ENCODE data around the gene ZDHHC11B. TPM values are rescaled to one million over a fixed set of nuclear protein-coding genes. Genes with fewer than 3 reads are reported as not detected.
A peak's percentile ranks its signal among the peaks of the same experiment; 100 is the strongest.

ZDHHC11B gene
- total RNA-seq, 4 donors from 2014 or later, result 1.1 to 18.9 (median 2.4) TPM; not detected in 1

DNA sequence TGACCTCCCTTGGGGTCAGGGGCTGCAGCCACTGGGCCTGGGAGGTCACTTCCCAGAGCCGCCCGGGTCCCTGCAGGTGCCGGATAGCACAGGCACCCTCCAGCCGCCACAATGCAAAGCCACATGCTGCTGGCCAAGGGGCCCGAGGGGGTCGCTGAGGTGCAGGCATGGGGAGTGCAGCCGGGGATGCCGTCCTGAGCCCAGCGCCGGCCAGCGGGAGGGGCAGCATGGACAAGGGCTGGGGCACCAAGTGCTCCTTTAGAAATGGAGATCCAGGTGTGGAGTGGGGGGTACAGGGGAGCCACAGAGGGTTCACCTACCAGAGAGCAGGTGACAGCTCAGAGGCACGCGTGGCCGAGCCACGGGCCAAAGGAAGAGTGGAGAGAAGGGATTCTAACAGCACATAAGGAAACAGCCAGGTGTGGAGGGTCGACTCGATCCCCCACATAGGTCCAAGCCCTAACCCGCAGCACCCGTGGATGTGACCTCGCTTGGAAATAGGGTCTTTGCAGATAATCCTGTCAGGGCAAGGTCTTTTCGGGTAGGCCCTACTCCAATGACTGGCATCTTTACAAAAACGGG lies 24.7 kb downstream of the ZDHHC11B start:
- in situ Hi-C loops (cut with MboI; ENCODE audit: low pct_ligation_motif_present in 1 of 4, low pct_unique_long_range_greater_than_20kb in 1 of 4, low sequenced_read_pairs in 3 of 4), result no loop called here
- DNase-seq, result no peak
- Histone ChIP-seq H3K4me1 (peaks cover 28 to 38% (median 33%) of the 10 kb centered on the region in 4 donors), H3K27ac (peak overlapping the region; percentile 42 to 82 (median 62)), H3K9me3 (no peaks in the 10 kb centered on the region), H3K4me3 (no peak overlapping the region), H3K27me3 (no peaks in the 10 kb centered on the region), H3K36me3 (no peaks in the 10 kb centered on the region)
- 88 to 96% methylated on average over 11 to 22 of the region's 22 CpGs for WGBS, 2 donors (ENCODE audit: low coverage in 1 of 2)
- intact Hi-C loops (cut with DNase I; ENCODE audit: low total_unique reads), result no loop called here
- no peak for TF ChIP-seq POLR2A (IDR thresholded peaks at IDR 0.05)
- no peak for TF ChIP-seq POLR2AphosphoS5 (IDR thresholded peaks at IDR 0.05)
- TF ChIP-seq EP300 (IDR thresholded peaks at IDR 0.05; ENCODE audit: low read depth), result no peak

DNA sequence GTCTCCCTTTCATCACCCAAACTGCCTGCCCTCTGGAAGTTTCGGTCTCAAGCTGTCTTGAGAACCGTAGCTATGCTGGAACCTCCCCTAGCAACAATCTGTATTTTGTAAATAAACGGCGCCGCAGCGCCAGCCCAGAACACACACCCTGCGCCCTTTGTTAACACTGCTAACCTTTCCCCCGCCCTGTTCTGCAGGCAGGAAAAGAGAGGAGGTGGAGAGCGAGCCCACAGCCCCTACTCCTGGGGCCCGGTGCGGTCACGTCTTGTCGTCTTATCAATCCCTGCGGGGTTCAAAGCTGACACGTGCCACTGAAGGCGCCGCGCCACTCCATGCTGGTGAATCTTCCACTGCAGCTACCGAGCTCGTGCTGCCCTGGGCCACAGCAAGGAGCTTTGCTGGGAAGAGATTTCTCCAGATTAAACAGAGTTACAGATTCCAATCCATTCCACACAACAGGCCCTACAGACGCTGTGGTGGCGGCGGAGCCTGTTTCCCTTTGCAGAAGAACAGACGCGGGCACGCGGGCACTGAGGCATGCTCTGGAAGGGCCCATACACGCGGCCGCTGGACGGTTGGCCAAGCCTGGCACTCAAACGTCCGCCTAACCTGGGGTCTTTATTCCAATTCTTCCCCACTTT lies 25.3 kb downstream of the ZDHHC11B start:
- TF ChIP-seq, protein P1, sequence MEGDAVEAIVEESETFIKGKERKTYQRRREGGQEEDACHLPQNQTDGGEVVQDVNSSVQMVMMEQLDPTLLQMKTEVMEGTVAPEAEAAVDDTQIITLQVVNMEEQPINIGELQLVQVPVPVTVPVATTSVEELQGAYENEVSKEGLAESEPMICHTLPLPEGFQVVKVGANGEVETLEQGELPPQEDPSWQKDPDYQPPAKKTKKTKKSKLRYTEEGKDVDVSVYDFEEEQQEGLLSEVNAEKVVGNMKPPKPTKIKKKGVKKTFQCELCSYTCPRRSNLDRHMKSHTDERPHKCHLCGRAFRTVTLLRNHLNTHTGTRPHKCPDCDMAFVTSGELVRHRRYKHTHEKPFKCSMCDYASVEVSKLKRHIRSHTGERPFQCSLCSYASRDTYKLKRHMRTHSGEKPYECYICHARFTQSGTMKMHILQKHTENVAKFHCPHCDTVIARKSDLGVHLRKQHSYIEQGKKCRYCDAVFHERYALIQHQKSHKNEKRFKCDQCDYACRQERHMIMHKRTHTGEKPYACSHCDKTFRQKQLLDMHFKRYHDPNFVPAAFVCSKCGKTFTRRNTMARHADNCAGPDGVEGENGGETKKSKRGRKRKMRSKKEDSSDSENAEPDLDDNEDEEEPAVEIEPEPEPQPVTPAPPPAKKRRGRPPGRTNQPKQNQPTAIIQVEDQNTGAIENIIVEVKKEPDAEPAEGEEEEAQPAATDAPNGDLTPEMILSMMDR (IDR thresholded peaks at IDR 0.05), result no peak
- TF ChIP-seq POLR2AphosphoS5 (IDR thresholded peaks at IDR 0.05), result peak; percentile 52 to 72 (median 65)
- TF ChIP-seq POLR2A (IDR thresholded peaks at IDR 0.05), result no peak
- TF ChIP-seq EP300 (IDR thresholded peaks at IDR 0.05; ENCODE audit: low read depth), result peak; percentile 86
- in situ Hi-C loops (cut with MboI; ENCODE audit: low pct_ligation_motif_present in 1 of 4, low pct_unique_long_range_greater_than_20kb in 1 of 4, low sequenced_read_pairs in 3 of 4), result no loop called here
- intact Hi-C loops (cut with DNase I; ENCODE audit: low total_unique reads), result no loop called here
- H3K27ac ChIP-seq, result peak overlapping the region; percentile 42 to 82 (median 64)
- H3K9me3 ChIP-seq, result no peaks in the 10 kb centered on the region
- WGBS, 2 donors (ENCODE audit: low coverage in 1 of 2), result 24 to 46% methylated on average over 17 to 33 of the region's 33 CpGs
- H3K4me3 ChIP-seq, result peak overlapping the region in 1 of 4 donors; percentile 21
- peaks cover 28 to 38% (median 33%) of the 10 kb centered on the region in 4 donors for H3K4me1 ChIP-seq
- H3K27me3 ChIP-seq, result no peaks in the 10 kb centered on the region
- no peaks in the 10 kb centered on the region for H3K36me3 ChIP-seq
- DNase-seq, result peak; percentile 84

DNA sequence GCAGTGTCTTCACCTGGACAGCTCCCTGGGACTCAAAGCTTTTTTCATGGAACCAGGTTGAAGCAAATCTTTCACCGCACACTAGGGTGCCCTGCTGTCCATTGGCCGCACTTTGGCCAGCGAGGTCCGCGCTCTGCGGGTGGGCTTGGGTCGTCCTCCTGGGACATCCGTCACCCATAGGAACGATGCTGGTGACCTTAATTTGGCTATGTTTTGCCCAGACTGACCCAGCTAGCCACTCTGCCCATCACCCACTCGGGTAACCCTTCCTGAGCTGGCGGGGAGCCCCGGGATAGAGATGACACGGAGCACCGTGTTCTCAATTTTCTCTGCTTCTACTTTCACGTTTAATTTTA lies 25.9 kb downstream of the ZDHHC11B start:
- H3K36me3 ChIP-seq, result no peaks in the 10 kb centered on the region
- in situ Hi-C loops (cut with MboI; ENCODE audit: low pct_ligation_motif_present in 1 of 4, low pct_unique_long_range_greater_than_20kb in 1 of 4, low sequenced_read_pairs in 3 of 4), result no loop called here
- no peak for DNase-seq
- peak overlapping the region; percentile 42 to 82 (median 64) for H3K27ac ChIP-seq
- H3K4me3 ChIP-seq, result no peak overlapping the region
- TF ChIP-seq EP300 (IDR thresholded peaks at IDR 0.05; ENCODE audit: low read depth) (no peak), POLR2AphosphoS5 (IDR thresholded peaks at IDR 0.05) (no peak)
- TF ChIP-seq, protein P1 (IDR thresholded peaks at IDR 0.05), result no peak
- H3K4me1 ChIP-seq, result peaks cover 28 to 38% (median 33%) of the 10 kb centered on the region in 4 donors
- 19 to 62% methylated on average over 4 to 15 of the region's 15 CpGs for WGBS, 2 donors (ENCODE audit: low coverage in 1 of 2)
- H3K27me3 ChIP-seq, result no peaks in the 10 kb centered on the region
- intact Hi-C loops (cut with DNase I; ENCODE audit: low total_unique reads), result no loop called here
- no peaks in the 10 kb centered on the region for H3K9me3 ChIP-seq

DNA sequence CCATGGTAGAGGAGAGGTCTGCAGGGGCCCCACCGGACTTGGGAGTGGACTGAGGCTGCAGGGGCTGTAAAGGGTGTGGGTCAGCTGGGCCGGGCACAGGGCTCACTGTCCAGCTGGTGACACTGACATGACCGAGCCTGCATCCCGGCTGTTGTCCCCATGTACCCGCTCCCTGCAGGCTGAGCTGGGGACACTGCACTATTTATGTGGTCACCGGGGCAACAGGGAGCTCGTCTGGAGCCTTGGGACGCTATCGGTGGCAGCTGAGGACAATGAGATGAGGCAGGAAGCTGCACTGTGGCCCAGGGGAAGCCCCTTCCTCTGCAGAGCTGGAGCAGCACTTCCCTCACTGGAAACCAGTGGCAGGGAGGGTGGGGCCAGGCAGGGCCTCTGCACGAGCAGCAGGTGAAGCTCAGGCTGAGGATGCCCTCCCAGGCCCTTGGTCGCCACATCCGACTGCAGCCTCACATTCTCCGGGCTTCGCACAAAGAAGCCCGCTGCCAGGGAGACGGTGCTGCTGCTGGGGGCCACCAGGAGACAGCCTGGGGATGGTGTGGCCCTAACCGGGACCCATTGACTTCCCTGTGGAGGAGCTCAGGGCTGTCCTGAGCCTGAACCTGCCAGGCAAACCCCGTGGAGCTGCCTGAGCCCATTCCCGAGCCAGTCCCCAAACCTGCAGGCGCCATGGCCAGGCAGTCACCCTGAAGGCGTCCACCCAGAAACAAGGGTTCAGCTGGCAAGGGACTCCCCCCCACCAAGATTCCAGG lies 26.4 kb downstream of the ZDHHC11B start:
- TF ChIP-seq EP300 (IDR thresholded peaks at IDR 0.05; ENCODE audit: low read depth) (no peak), POLR2A (IDR thresholded peaks at IDR 0.05) (no peak), POLR2AphosphoS5 (IDR thresholded peaks at IDR 0.05) (no peak)
- TF ChIP-seq, protein P1 (IDR thresholded peaks at IDR 0.05), result no peak
- DNase-seq, result peak; percentile 60
- Histone ChIP-seq H3K27me3 (no peaks in the 10 kb centered on the region), H3K4me1 (peaks cover 28 to 38% (median 33%) of the 10 kb centered on the region in 4 donors), H3K4me3 (no peak overlapping the region), H3K27ac (peak overlapping the region; percentile 42 to 82 (median 64)), H3K36me3 (no peaks in the 10 kb centered on the region), H3K9me3 (no peaks in the 10 kb centered on the region)
- in situ Hi-C loops (cut with MboI; ENCODE audit: low pct_ligation_motif_present in 1 of 4, low pct_unique_long_range_greater_than_20kb in 1 of 4, low sequenced_read_pairs in 3 of 4) (no loop called here), intact Hi-C loops (cut with DNase I; ENCODE audit: low total_unique reads) (no loop called here)
- WGBS, 2 donors (ENCODE audit: low coverage in 1 of 2), result 50% methylated on average over 21 of the region's 21 CpGs; no CpG with 5 or more reads in 1 of the 2 donors
